BE2C (cell line): ENCODE data around the gene COPS3.

Experiments used
- DNase-seq: peaks from one replicate; pipeline ENCODE4 v3.0.0-alpha.2; 2020
- H3K27me3 ChIP-seq: fragments of 250-450 bp; sonication (Bioruptor Pico); 2 replicates; pipeline ENCODE4 v1.5.1; 2020; ENCODE audit warnings: mild to moderate bottlenecking
- H3K36me3 ChIP-seq: fragments of 250-450 bp; sonication (Bioruptor Pico); 2 replicates; pipeline ENCODE4 v1.5.1; 2020; ENCODE audit warnings: mild to moderate bottlenecking
- H3K4me1 ChIP-seq: fragments of 250-450 bp; sonication (Bioruptor Pico); 2 replicates; pipeline ENCODE4 v1.5.1; 2020
- H3K4me3 ChIP-seq: 2 replicates; pipeline ENCODE4 v1.5.1; 2011; ENCODE audit warnings: low read depth, low read length
- H3K9me3 ChIP-seq: fragments of 250-450 bp; sonication (Bioruptor Pico); 2 replicates; pipeline ENCODE4 v1.5.1; 2020
- TF ChIP-seq, protein P1 (sequence below): IDR thresholded peaks from 2 replicates; pipeline ENCODE4 v1.5.1; 2012; ENCODE audit warnings: mild to moderate bottlenecking, low read depth, low read length

The COPS3 gene

DNA sequence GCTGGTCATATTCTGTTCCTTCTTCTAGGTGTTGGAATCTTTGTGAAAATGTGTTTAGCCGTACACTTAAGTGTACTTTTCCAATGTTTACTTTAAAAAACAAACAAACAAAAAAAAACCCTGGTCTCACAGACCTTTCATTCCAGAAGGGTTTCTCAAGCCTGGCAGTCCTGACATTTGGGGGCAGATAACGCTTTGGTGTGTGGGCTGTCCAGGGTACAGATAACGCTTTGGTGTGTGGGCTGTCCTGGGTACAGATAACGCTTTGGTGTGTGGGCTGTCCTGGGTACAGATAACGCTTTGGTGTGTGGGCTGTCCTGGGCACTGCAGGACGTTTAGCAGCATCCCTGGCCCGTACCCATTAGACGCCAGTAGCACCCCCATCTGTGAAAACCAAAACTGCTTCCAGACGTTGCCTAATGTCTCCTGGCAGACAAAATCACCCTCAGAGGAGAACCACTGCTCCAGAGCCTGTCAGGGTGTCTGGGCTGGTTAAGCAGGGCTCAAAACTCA, 28.8 kb downstream of the COPS3 start:
- DNase-seq: no peak
- TF ChIP-seq, protein P1, sequence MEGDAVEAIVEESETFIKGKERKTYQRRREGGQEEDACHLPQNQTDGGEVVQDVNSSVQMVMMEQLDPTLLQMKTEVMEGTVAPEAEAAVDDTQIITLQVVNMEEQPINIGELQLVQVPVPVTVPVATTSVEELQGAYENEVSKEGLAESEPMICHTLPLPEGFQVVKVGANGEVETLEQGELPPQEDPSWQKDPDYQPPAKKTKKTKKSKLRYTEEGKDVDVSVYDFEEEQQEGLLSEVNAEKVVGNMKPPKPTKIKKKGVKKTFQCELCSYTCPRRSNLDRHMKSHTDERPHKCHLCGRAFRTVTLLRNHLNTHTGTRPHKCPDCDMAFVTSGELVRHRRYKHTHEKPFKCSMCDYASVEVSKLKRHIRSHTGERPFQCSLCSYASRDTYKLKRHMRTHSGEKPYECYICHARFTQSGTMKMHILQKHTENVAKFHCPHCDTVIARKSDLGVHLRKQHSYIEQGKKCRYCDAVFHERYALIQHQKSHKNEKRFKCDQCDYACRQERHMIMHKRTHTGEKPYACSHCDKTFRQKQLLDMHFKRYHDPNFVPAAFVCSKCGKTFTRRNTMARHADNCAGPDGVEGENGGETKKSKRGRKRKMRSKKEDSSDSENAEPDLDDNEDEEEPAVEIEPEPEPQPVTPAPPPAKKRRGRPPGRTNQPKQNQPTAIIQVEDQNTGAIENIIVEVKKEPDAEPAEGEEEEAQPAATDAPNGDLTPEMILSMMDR: no peak
- Histone ChIP-seq H3K27me3 (no peaks in the 10 kb centered on the region), H3K4me3 (no peak overlapping the region), H3K36me3 (peaks cover 18% of the 10 kb centered on the region), H3K9me3 (no peaks in the 10 kb centered on the region), H3K4me1 (no peaks in the 10 kb centered on the region)

DNA sequence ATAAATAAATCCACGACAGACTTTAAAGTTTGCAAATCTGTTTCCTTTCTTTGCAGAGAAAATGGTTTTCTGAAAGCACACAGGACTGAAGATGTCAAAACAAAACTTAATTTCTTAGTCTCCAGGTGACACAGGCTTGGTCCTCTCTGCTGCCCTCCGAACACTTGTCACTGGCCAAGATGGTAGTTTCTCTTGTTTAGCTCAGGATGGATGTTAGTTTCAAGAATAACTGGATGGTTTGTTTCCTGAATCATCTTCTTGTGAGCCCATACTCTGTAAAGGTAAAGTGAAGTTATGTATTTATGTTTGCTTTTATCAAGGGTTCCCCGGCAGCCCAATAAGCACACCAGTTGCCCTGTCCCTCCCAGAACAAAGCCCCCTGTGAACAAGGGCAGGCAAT, 34.2 kb downstream of the COPS3 start:
- no peaks in the 10 kb centered on the region for H3K9me3 ChIP-seq
- H3K4me3 ChIP-seq: no peak overlapping the region
- H3K4me1 ChIP-seq: no peaks in the 10 kb centered on the region
- H3K27me3 ChIP-seq: no peaks in the 10 kb centered on the region
- peaks cover 9% of the 10 kb centered on the region for H3K36me3 ChIP-seq
- no peak for DNase-seq
- TF ChIP-seq, protein P1: no peak

DNA sequence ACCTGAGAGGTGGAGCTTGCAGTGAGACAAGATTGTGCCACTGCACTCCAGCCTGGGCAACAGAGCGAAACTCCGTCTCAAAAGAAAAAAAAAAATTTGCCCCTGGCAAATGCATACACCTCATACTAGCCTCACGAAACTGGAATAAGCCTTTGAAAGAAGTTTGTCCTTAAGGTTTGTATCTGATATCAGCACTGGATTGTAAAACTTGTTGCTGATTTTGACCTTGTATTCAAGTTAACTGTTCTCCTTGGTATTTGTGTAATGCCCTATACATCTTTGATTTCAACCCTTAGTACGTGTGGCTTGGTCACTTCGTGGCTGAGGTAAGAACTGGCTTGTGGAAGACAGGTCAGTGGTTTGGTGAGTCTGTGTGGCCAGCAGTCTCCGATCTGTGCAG, 37.9 kb downstream of the COPS3 start:
- peaks cover 4% of the 10 kb centered on the region; the same call in 1 of the 2 replicates for H3K36me3 ChIP-seq
- no peaks in the 10 kb centered on the region for H3K9me3 ChIP-seq
- no peaks in the 10 kb centered on the region for H3K27me3 ChIP-seq
- DNase-seq: no peak
- H3K4me1 ChIP-seq: no peaks in the 10 kb centered on the region
- TF ChIP-seq, protein P1: no peak
- no peak overlapping the region for H3K4me3 ChIP-seq

DNA sequence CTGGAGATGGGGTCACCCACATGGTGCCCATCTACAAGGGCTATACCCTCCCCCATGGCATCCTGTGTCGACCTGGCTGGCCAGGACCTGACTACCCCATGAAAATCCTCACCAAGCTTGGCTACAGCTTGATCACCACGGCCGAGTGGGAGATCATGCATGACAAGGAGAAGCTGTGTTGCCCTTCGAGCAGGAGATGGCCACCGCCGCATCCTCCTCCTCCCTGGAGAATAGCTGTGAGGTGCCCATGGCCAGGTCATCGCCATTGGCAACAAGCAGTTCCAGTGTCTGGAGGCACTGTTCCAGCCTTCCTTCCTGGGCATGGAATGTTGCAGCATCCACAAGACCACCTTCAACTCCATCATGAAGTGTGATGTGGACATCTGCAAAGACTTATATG, 38.8 kb downstream of the COPS3 start:
- TF ChIP-seq, protein P1: no peak

DNA sequence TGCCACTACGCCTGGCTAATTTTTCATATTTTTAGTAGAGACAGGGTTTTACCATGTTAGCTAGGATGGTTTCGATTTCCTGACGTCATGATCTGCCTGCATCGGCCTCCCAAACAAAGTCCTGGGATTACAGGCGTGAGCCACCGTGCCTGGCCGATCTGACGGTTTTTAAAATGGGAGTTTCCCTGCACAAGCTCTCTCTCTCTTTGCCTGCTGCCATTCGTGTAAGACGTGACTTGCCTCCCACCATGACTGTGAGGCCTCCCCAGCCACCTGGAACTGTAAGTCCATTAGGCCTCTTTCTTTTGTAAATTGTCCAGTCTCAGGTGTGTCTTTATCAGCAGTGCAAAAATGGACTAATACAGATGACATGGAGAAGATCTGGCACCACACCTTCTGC, 39.4 kb downstream of the COPS3 start:
- H3K9me3 ChIP-seq: no peaks in the 10 kb centered on the region
- no peak for DNase-seq
- no peaks in the 10 kb centered on the region for H3K4me1 ChIP-seq
- no peaks in the 10 kb centered on the region for H3K27me3 ChIP-seq
- no peak overlapping the region for H3K4me3 ChIP-seq
- no peaks in the 10 kb centered on the region; the same call in 1 of the 2 replicates for H3K36me3 ChIP-seq
- TF ChIP-seq, protein P1: no peak

More for the DNA sequence above, 38.8 kb downstream of the COPS3 start:
- Histone ChIP-seq H3K4me1 (no peaks in the 10 kb centered on the region), H3K9me3 (no peaks in the 10 kb centered on the region), H3K36me3 (no peaks in the 10 kb centered on the region), H3K27me3 (no peaks in the 10 kb centered on the region), H3K4me3 (no peak overlapping the region)
- DNase-seq: no peak

DNA sequence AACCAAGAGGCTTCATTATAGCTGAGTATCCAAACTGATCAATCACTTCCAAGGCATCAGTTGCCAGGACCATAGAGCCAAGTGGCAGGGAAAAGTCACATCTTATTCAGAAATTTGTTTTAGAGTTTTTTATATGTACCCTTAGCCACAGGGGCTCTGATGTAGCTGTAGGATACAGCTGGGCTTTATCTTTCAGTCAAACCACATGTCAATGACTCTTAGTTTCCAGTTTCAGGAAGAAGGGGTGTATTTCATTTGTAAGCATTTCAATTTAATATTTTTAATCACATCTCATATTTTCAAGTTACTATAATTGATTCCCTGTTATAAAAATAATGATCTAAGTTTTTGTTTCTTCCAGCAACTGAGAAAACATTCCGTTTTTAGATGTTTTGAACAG, 41.2 kb downstream of the COPS3 start:
- Histone ChIP-seq H3K4me1 (no peaks in the 10 kb centered on the region), H3K4me3 (no peak overlapping the region), H3K9me3 (no peaks in the 10 kb centered on the region), H3K27me3 (no peaks in the 10 kb centered on the region), H3K36me3 (no peaks in the 10 kb centered on the region; the same call in 1 of the 2 replicates)
- no peak for DNase-seq
- TF ChIP-seq, protein P1: no peak
